Stimulated activated CD8-positive, alpha-beta memory T cell treated with anti-CD3 and anti-CD28 coated beads, Interleukin-7, amount 100 ng/mL, for 1 hour (primary cell): Measurements from ENCODE around the gene RPL15.
"Not testable (repeated sequence)": the region's sequence is repeated elsewhere in the genome, so short reads cannot be mapped to it uniquely, and the experiment has no call there.

Experiments used
- DNase-seq, 2 donors: peaks; one replicate each; pipeline ENCODE4 v3.0.0-alpha.2; 2020; ENCODE audit warnings: low read depth in 2 of 2

The RPL15 gene

DNA sequence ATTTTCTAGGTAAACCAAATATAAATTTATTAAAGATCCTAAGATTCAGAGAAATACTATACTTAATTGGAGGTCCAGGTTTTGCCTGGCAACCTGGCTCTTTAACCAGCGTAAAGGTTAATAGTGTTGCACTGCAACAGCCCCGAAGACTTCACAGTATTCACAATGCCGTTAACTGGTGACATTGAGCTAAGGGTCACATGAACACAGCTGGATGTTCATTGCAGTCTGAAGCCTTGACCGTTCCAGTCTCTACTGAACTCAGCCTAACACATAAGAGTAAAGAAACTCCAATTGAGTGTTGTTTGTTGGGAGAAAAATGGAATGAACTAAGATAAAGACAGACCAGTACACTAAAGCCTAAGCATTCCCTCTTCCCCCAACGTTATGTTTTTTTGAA is 27.0 kb upstream of the RPL15 start:
- no peak for DNase-seq

- DNase-seq, result no peak
Measured at GRCh38 chr3:23894254-23895061, 22.5 kb upstream of the RPL15 start.

GRCh38 chr3:23895181-23895580 is 21.8 kb upstream of the RPL15 start:
- DNase-seq, result no peak

GRCh38 chr3:23900744-23901143 is 16.2 kb upstream of the RPL15 start:
- no peak for DNase-seq

GRCh38 chr3:23904545-23904944 is 12.4 kb upstream of the RPL15 start:
- DNase-seq, result no peak

- DNase-seq, result no peak
Measured at GRCh38 chr3:23909341-23909740, 7.6 kb upstream of the RPL15 start.

DNA sequence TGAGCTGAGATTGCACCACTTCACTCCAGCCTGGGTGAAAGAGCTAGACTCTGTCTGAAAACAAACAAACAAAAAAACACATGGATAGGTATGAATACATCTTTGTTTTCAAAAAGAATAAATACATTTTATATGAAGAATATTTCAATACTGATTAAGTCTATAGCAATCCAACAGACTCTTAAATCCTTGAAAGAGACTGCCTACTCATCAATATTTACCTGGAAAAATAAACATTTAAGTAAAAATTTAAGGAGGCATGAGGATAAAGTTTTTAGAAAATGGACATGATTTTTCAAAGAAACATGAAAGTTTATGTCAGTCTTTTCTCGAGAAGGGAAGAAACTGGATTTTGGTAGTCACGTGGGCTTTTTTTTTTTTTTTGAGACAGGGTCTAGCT is 5.5 kb upstream of the RPL15 start:
- no peak for DNase-seq

- DNase-seq, result not testable (repeated sequence)
Measured at GRCh38 chr3:23912335-23912734, 4.6 kb upstream of the RPL15 start.

- DNase-seq, result no peak
Measured at GRCh38 chr3:23913182-23913581, 3.8 kb upstream of the RPL15 start.

- DNase-seq, result no peak
Measured at GRCh38 chr3:23913873-23914743, 2.8 kb upstream of the RPL15 start.

GRCh38 chr3:23915537-23916108 is 1.3 kb upstream of the RPL15 start:
- no peak for DNase-seq

DNA sequence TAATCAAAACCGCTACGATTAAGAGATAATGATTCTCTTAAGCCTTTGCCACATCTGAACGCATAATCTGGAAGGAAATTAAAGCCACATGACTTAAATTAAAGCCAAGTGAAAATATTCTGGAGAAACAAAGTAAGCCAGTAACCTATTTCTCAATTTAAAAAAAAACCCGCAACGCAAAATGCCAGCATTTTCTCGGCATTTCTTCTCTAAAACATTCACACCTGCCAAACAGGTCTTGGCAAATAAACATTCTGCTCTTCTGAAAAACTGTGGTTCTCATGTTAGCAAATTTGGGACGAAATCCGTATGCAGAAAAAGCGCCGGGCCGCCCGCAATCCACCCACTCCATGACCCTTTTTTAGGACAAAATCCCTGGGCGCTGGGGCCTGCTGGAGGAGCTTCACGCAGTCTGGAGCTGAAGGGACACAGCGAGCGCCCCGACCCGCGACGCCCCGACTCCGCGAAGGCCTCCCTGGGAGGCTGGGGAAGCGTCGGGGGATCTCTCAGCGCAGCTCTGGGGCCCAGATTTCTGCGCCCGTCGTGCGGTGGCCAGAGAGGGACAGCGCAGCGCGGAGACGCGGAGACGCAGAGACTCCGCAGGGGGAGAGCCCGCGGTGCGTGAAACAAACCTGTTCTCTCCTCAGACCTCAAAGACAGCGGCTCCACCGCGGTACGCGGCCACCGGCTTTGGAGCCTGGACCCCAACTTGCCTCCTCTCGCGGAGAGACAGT is 613 bp upstream of the RPL15 start:
- DNase-seq, result no peak

GRCh38 chr3:23917679-23918303 is 859 bp downstream of the RPL15 start:
- not testable (repeated sequence) for DNase-seq

- not testable (repeated sequence) for DNase-seq
Measured at GRCh38 chr3:23918331-23918730, 1.4 kb downstream of the RPL15 start.

- DNase-seq, result no peak
Measured at GRCh38 chr3:23919628-23920027, 2.7 kb downstream of the RPL15 start.

DNA sequence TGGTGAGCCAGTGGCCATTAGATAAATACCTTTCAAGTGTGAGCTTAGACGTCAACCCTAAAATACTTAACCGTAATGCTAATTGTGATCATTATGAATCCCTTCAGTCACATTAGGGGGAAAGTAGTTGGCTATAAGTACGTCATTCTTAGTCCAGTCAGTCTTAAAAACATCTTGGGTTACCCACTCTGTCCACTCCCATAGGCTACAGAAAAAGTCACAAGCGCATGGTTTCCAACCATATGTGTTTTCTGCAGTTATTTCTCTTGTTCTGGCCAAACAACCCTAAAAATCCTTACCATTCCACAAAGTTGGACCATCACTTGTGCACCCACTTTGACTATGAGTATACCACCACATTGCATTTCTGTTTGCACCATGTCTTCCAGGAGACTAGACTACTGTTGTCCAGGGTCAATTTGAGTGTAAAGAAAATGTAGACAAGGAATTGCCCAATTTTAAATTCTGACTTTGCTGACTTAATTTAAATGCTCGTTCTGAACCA is 3.3 kb downstream of the RPL15 start:
- no peak for DNase-seq

- no peak for DNase-seq
Measured at GRCh38 chr3:23921052-23921511, 4.2 kb downstream of the RPL15 start.

GRCh38 chr3:23923786-23924185 is 6.9 kb downstream of the RPL15 start:
- no peak for DNase-seq

- no peak for DNase-seq
Measured at GRCh38 chr3:23926246-23926645, 9.3 kb downstream of the RPL15 start.

DNA sequence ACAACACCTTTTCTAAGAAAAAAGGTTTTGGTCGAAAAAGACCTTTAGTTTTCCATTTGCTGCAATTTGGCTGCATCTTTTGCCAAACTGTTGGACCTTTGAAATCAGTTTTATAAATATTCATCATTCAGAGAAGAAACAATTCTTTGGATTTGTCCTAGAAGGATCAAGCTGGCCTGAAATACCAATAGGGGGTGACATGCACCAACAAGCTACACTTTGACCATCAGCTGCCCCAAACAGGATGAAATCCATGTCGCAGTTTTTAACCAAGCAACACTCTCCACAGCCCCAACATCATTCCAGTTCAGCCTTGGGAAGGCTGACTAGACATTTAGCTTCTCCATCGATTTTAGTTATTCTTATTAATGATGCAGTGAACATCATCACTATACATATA is 9.8 kb downstream of the RPL15 start:
- no peak for DNase-seq

DNA sequence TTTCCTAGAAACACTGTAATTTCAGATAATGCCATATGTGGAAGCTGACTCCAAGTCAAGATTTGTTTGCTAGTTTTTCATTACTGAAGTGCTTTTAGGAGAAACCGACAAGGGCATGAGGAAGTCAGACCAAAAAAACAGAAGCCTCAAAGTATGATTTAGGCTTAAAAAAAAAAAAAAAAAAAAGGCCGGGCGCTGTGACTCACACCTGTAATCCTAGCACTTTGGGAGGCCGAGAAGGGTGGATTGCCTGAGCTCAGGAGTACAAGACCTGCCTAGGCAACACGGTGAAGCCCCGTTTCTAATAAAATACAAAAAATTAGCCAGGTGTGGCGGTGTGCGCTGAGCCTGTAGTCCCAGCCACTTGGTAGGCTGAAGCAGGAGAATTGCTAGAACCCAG is 11.6 kb downstream of the RPL15 start:
- no peak for DNase-seq
